GM19193 (cell line): Measurements from ENCODE around the gene CEP78.

Source experiments
- POLR2A ChIP-seq: IDR thresholded peaks from 4 replicates; pipeline ENCODE4 v1.6.1; 2011; ENCODE audit not compliant: insufficient read depth, insufficient read length; ENCODE audit errors: extremely low read depth

Gene CEP78

GRCh38 chr9:78235762-78236550, at the start of gene CEP78:
TSS of gene CEP78 (plus strand) at chr9:78236075. CDS start at chr9:78236351, 276 bp downstream.
- peak; percentile 93 for TF ChIP-seq POLR2A

- TF ChIP-seq POLR2A, result no peak
Measured at GRCh38 chr9:78187763-78188484, 48.0 kb upstream of the CEP78 start.

GRCh38 chr9:78188594-78188993, 47.3 kb upstream of the CEP78 start:
- no peak for TF ChIP-seq POLR2A

GRCh38 chr9:78189001-78189400, 46.9 kb upstream of the CEP78 start:
- no peak for TF ChIP-seq POLR2A

- no peak for TF ChIP-seq POLR2A
Measured at GRCh38 chr9:78189461-78189860, 46.4 kb upstream of the CEP78 start.

GRCh38 chr9:78191931-78192330, 43.9 kb upstream of the CEP78 start:
- no peak for TF ChIP-seq POLR2A

GRCh38 chr9:78196258-78196657, 39.6 kb upstream of the CEP78 start:
- TF ChIP-seq POLR2A, result no peak

GRCh38 chr9:78207319-78207718, 28.6 kb upstream of the CEP78 start:
- TF ChIP-seq POLR2A, result no peak

GRCh38 chr9:78207901-78208300, 28.0 kb upstream of the CEP78 start:
- TF ChIP-seq POLR2A, result no peak

- TF ChIP-seq POLR2A, result no peak
Measured at GRCh38 chr9:78209127-78209526, 26.7 kb upstream of the CEP78 start.

- no peak for TF ChIP-seq POLR2A
Measured at GRCh38 chr9:78210841-78211301, 25.0 kb upstream of the CEP78 start.

- TF ChIP-seq POLR2A, result no peak
Measured at GRCh38 chr9:78212868-78213267, 23.0 kb upstream of the CEP78 start.

- TF ChIP-seq POLR2A, result no peak
Measured at GRCh38 chr9:78213712-78214111, 22.2 kb upstream of the CEP78 start.

- TF ChIP-seq POLR2A, result no peak
Measured at GRCh38 chr9:78214492-78214891, 21.4 kb upstream of the CEP78 start.

GRCh38 chr9:78215706-78216105, 20.2 kb upstream of the CEP78 start:
- TF ChIP-seq POLR2A, result no peak

GRCh38 chr9:78218890-78219289, 17.0 kb upstream of the CEP78 start:
- TF ChIP-seq POLR2A, result no peak

GRCh38 chr9:78221425-78221824, 14.4 kb upstream of the CEP78 start:
- TF ChIP-seq POLR2A, result no peak

- no peak for TF ChIP-seq POLR2A
Measured at GRCh38 chr9:78230761-78231160, 5.1 kb upstream of the CEP78 start.
